Esophagus squamous epithelium (tissue), 5 donors: ENCODE data around the gene RNF115. TPM values are rescaled to one million over a fixed set of nuclear protein-coding genes. Genes with fewer than 3 reads are reported as not detected.
"Not testable (repeated sequence)": the region's sequence is repeated elsewhere in the genome, so short reads cannot be mapped to it uniquely, and the experiment has no call there.

Experiments
- DNase-seq: peaks from one replicate; lab custom pipeline; 2025; lab: John Stamatoyannopoulos, UW
- H3K27ac ChIP-seq, 4 donors: fragments of 200-600 bp; sonication (generic); one replicate each; pipeline ENCODE4 v1.5.1; 2016 to 2019; ENCODE audit warnings: mild to moderate bottlenecking in 1 of 4
- H3K27me3 ChIP-seq, 4 donors: fragments of 200-600 bp; sonication (generic); 1 replicate in 3 of 4; 2 replicates in 1 of 4; pipeline versions ENCODE4 v1.5.1 to v1.6.0; 2017 to 2021; ENCODE audit warnings: antibody characterized with exemption in 1 of 4
- H3K36me3 ChIP-seq, 3 donors: fragments of 200-600 bp; sonication (generic); one replicate each; pipeline ENCODE4 v1.5.1; 2016 to 2019
- H3K4me1 ChIP-seq, 3 donors: fragments of 200-600 bp; sonication (generic); one replicate each; pipeline ENCODE4 v1.5.1; 2017 to 2019
- H3K4me3 ChIP-seq, 4 donors: fragments of 200-600 bp; sonication (generic); 1 replicate in 3 of 4; 2 replicates in 1 of 4; pipeline ENCODE4 v1.5.1; 2016 to 2019; ENCODE audit warnings: mild to moderate bottlenecking in 2 of 4, moderate library complexity in 1 of 4
- H3K9me3 ChIP-seq, 3 donors: fragments of 200-600 bp; sonication (generic); one replicate each; pipeline ENCODE4 v1.5.1; 2016 to 2019
- POLR2A ChIP-seq, 4 donors: fragments of 450-650 bp; IDR thresholded peaks; one replicate each; pipeline ENCODE4 v1.6.1; 2017; ENCODE audit warnings: antibody characterized with exemption in 4 of 4, mild to moderate bottlenecking in 4 of 4, moderate library complexity in 3 of 4
- WGBS, 2 donors: methylation state at CpG; one replicate each; pipeline ENCODE4 v1.1.5; 2018; 5-methylcytosine and 5-hydroxymethylcytosine counted together
- intact Hi-C: fragments of 100-400 bp; cut with DNase I; formaldehyde crosslinking; loops from one replicate; pipeline ENCODE4 v1.15.0; 2022
- total RNA-seq, 4 donors: library from RNA; depleted of rRNA; stranded (reverse); fragments of >200 nt; gene quantifications; one replicate each; pipeline ENCODE4 v1.1.0, GENCODE V29; 2016
- TF ChIP-seq, protein P1 (sequence below), 6 experiments: fragments of 450-650 bp in 4 of 6; fragments of 200-600 bp in 2 of 6; sonication (generic) in 2 of 6; IDR thresholded peaks; one replicate each; pipeline ENCODE4 v1.5.1; 2016 to 2019; ENCODE audit warnings: antibody characterized with exemption in 6 of 6, mild to moderate bottlenecking in 4 of 6, moderate library complexity in 4 of 6
- donor health status: DM: yes; HTN: yes; CAD: no.

The RNF115 gene
- total RNA-seq, 4 donors from 2014 or later = 4.3 to 17.5 (median 6.1) TPM

GRCh38 chr1:145720878-145721671, 102.8 kb downstream of the RNF115 start:
- 5 to 6% methylated on average over 19 to 23 of the region's 47 CpGs for WGBS, 2 donors
- Histone ChIP-seq H3K27ac (no peak overlapping the region), H3K4me3 (peak overlapping the region in 3 of 4 donors; percentile 11 to 59 (median 25)), H3K36me3 (no peaks in the 10 kb centered on the region), H3K9me3 (no peaks in the 10 kb centered on the region), H3K27me3 (peaks cover 0 to 21% (median 0%) of the 10 kb centered on the region in 4 donors), H3K4me1 (peaks cover 4 to 14% (median 9%) of the 10 kb centered on the region in 3 donors)
- DNase-seq = no peak
- TF ChIP-seq, protein P1, sequence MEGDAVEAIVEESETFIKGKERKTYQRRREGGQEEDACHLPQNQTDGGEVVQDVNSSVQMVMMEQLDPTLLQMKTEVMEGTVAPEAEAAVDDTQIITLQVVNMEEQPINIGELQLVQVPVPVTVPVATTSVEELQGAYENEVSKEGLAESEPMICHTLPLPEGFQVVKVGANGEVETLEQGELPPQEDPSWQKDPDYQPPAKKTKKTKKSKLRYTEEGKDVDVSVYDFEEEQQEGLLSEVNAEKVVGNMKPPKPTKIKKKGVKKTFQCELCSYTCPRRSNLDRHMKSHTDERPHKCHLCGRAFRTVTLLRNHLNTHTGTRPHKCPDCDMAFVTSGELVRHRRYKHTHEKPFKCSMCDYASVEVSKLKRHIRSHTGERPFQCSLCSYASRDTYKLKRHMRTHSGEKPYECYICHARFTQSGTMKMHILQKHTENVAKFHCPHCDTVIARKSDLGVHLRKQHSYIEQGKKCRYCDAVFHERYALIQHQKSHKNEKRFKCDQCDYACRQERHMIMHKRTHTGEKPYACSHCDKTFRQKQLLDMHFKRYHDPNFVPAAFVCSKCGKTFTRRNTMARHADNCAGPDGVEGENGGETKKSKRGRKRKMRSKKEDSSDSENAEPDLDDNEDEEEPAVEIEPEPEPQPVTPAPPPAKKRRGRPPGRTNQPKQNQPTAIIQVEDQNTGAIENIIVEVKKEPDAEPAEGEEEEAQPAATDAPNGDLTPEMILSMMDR (IDR thresholded peaks at IDR 0.05) = peak; percentile 74 to 96 (median 84)
- no peak for TF ChIP-seq POLR2A (IDR thresholded peaks at IDR 0.05)
- intact Hi-C loops = no loop called here

- Histone ChIP-seq H3K4me3 (peak overlapping the region in 1 of 4 donors; percentile 59), H3K27ac (no peak overlapping the region), H3K36me3 (no peaks in the 10 kb centered on the region), H3K27me3 (peaks cover 0 to 21% (median 0%) of the 10 kb centered on the region in 4 donors), H3K4me1 (peaks cover 4 to 14% (median 9%) of the 10 kb centered on the region in 3 donors), H3K9me3 (no peaks in the 10 kb centered on the region)
- WGBS, 2 donors = 46 to 63% methylated on average over 4 of the region's 5 CpGs
- TF ChIP-seq, protein P1 (IDR thresholded peaks at IDR 0.05) = no peak
- no peak for TF ChIP-seq POLR2A (IDR thresholded peaks at IDR 0.05)
- no peak for DNase-seq
- intact Hi-C loops = no loop called here
These were observed 103.4 kb downstream of the RNF115 start for GRCh38 chr1:145720556-145720877.

DNA sequence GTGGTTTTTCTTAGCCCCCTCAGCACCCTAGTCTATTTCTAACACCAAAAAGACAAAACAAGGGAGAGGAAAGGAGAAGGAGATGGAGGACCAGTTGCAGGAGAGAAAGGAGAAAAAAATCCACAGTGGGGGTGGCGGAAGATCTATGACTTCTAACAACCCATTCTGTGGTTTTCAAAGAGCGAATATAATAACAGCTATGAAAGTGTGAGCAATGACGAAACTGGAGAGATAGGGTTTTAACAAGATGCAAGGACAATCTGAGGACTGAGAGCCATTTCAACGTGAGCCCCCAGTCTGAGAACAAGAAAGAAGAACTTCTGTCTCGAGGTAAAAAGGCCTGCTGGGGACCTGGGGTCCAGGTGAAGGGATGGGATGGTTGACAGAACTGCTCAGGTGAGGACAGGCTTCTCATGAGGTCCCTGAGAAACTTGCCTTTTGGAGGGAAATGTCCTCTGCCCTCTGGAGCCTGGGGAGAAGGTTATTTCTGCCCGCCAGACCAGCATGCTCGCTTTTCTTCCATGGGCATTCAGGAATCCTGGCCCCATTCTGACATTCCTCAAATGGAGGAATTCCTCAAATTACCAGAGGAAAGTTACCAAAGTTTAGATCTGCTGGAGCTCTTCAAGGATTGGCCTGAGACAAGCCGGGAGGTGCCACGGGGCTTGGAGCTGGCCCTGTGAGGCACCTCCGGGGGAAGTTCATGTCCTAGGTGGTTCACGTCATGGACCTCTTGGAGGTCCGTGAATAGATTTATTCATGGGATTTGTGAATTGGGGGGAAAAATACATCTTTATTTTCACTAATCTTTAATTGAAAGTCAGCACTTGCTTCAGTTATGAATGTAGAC, 104.4 kb downstream of the RNF115 start, which contains the start of gene CD160:
Gene CD160, plus strand, starts transcription at position 270 of the 850 bp plus-strand sequence. CDS start 8,829 bp downstream, outside the sequence.
- peaks cover 0 to 21% (median 0%) of the 10 kb centered on the region in 4 donors for H3K27me3 ChIP-seq
- H3K27ac ChIP-seq = no peak within 1 kb of the TSS
- H3K4me1 ChIP-seq = peaks cover 4 to 14% (median 9%) of the 10 kb centered on the region in 3 donors
- WGBS, 2 donors = 67 to 82% methylated on average over 11 of the region's 12 CpGs
- H3K4me3 ChIP-seq = no peak within 1 kb of the TSS
- no peak for DNase-seq
- no peaks in the 10 kb centered on the region for H3K36me3 ChIP-seq
- H3K9me3 ChIP-seq = no peaks in the 10 kb centered on the region
- TF ChIP-seq POLR2A (IDR thresholded peaks at IDR 0.05) = no peak
- TF ChIP-seq, protein P1 (IDR thresholded peaks at IDR 0.05) = no peak
- intact Hi-C loops = no loop called here

DNA sequence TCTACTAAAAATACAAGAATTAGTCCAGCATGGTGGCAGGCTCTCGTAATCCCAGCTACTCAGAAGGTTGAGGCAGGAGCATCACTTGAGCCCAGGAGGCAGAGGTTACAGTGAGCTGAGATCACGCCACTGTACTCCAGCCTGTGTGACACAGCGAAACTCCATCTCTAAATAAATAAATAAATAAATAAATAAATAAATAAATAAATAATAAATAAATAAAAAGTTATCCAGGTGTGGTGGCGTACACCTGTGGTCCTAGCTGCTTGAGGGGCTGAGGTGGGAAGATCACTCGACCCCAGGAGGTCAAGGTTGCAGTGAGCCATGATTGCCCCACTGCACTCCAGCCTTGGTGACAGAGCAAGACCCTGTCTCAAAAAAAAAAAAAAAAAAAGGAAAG, 105.4 kb downstream of the RNF115 start:
- peaks cover 4 to 14% (median 9%) of the 10 kb centered on the region in 3 donors for H3K4me1 ChIP-seq
- H3K27ac ChIP-seq, H3K36me3 ChIP-seq, H3K9me3 ChIP-seq, intact Hi-C loops, DNase-seq, H3K4me3 ChIP-seq: not testable (repeated sequence)
- peaks cover 0 to 21% (median 0%) of the 10 kb centered on the region in 4 donors for H3K27me3 ChIP-seq
- 86 to 95% methylated on average over 5 of the region's 5 CpGs for WGBS, 2 donors

GRCh38 chr1:145717833-145718232, 106.1 kb downstream of the RNF115 start:
- Histone ChIP-seq H3K9me3 (no peaks in the 10 kb centered on the region), H3K36me3 (no peaks in the 10 kb centered on the region), H3K4me3 (no peak overlapping the region), H3K4me1 (peaks cover 4 to 14% (median 9%) of the 10 kb centered on the region in 3 donors), H3K27me3 (peaks cover 0 to 21% (median 0%) of the 10 kb centered on the region in 4 donors), H3K27ac (no peak overlapping the region)
- intact Hi-C loops = no loop called here
- WGBS, 2 donors = 45 to 60% methylated on average over 1 of the region's 1 CpG
- no peak for DNase-seq
- TF ChIP-seq, protein P1 (IDR thresholded peaks at IDR 0.05) = no peak
- no peak for TF ChIP-seq POLR2A (IDR thresholded peaks at IDR 0.05)
